GM12891 (cell line): ENCODE results near the gene CBFB.
"Not testable (repeated sequence)": the region's sequence is repeated elsewhere in the genome, so short reads cannot be mapped to it uniquely, and the experiment has no call there.

Experiments
- DNase-seq: peaks from one replicate; pipeline ENCODE4 v3.0.0; 2011; ENCODE audit warnings: low spot score; ENCODE audit not compliant: insufficient read length
- FAIRE-seq: peaks from 2 replicates; lab custom pipeline; 2011; peaks lifted over from hg19 to GRCh38; lab: Jason Lieb, UNC
- PAX5 ChIP-seq: IDR thresholded peaks from 2 replicates; pipeline ENCODE4 v1.6.1; 2011; ENCODE audit warnings: low read length, moderate library complexity, mild to moderate bottlenecking; ENCODE audit not compliant: insufficient read depth, severe bottlenecking
- POLR2A ChIP-seq: IDR thresholded peaks from 2 replicates; pipeline ENCODE4 v1.6.1; 2011; ENCODE audit warnings: low read depth, low read length, control low read depth
- POLR2AphosphoS5 ChIP-seq: IDR thresholded peaks from 2 replicates; pipeline ENCODE4 v1.6.1; 2011; ENCODE audit warnings: low read depth, low read length, control low read depth
- POU2F2 ChIP-seq: IDR thresholded peaks from 2 replicates; pipeline ENCODE4 v1.6.1; 2011; ENCODE audit warnings: low read depth, mild to moderate bottlenecking, control low read depth, low read length, moderate library complexity
- SPI1 ChIP-seq: IDR thresholded peaks from 2 replicates; pipeline ENCODE4 v1.6.1; 2011; ENCODE audit warnings: low read depth, low read length, control low read depth
- TAF1 ChIP-seq: IDR thresholded peaks from 2 replicates; pipeline ENCODE4 v1.6.1; 2011; ENCODE audit warnings: low read depth, low read length, control low read depth

The CBFB gene

GRCh38 chr16:67116388-67117311 lies 87.7 kb downstream of the CBFB start:
- TF ChIP-seq SPI1 = no peak
- no peak for FAIRE-seq
- DNase-seq = no peak

GRCh38 chr16:67117716-67118115 lies 88.8 kb downstream of the CBFB start:
- FAIRE-seq (no peak), DNase-seq (no peak)
- TF ChIP-seq TAF1 (no peak), POLR2AphosphoS5 (no peak), POLR2A (no peak), PAX5 (no peak), POU2F2 (no peak), SPI1 (no peak)

- no peak for TF ChIP-seq POLR2A
- TF ChIP-seq PAX5 = no peak
- TF ChIP-seq SPI1 = no peak
- no peak for TF ChIP-seq POLR2AphosphoS5
- no peak for TF ChIP-seq TAF1
- no peak for TF ChIP-seq POU2F2
- DNase-seq = no peak
- no peak for FAIRE-seq
These were observed 91.1 kb downstream of the CBFB start for GRCh38 chr16:67120025-67120424.

GRCh38 chr16:67122799-67123198 lies 93.8 kb downstream of the CBFB start:
- not testable (repeated sequence) for FAIRE-seq, DNase-seq

- DNase-seq (no peak), FAIRE-seq (no peak)
- no peak for TF ChIP-seq POLR2AphosphoS5
These were observed 99.5 kb downstream of the CBFB start for GRCh38 chr16:67128417-67128816.

- DNase-seq = no peak
- FAIRE-seq = no peak
- TF ChIP-seq POLR2A (no peak), POU2F2 (no peak), TAF1 (no peak), PAX5 (no peak), SPI1 (no peak), POLR2AphosphoS5 (no peak)
These were observed 99.9 kb downstream of the CBFB start for GRCh38 chr16:67128887-67129286.

GRCh38 chr16:67129422-67129821 lies 100.5 kb downstream of the CBFB start:
- DNase-seq (no peak), FAIRE-seq (no peak)
- TF ChIP-seq TAF1 = no peak
- no peak for TF ChIP-seq POLR2A
- TF ChIP-seq POU2F2 = no peak
- TF ChIP-seq PAX5 = no peak
- no peak for TF ChIP-seq SPI1
- no peak for TF ChIP-seq POLR2AphosphoS5

GRCh38 chr16:67137605-67138004 lies 108.7 kb downstream of the CBFB start:
- FAIRE-seq (no peak), DNase-seq (no peak)
- TF ChIP-seq SPI1 (no peak), POU2F2 (no peak), POLR2AphosphoS5 (no peak), POLR2A (no peak), TAF1 (no peak), PAX5 (no peak)

- TF ChIP-seq POLR2AphosphoS5 (no peak), POLR2A (no peak), SPI1 (no peak), PAX5 (no peak), TAF1 (no peak), POU2F2 (no peak)
- FAIRE-seq (no peak), DNase-seq (no peak)
These were observed 112.4 kb downstream of the CBFB start for GRCh38 chr16:67141391-67141790.

- no peak for DNase-seq
- FAIRE-seq = no peak
- TF ChIP-seq POLR2AphosphoS5 (no peak), POLR2A (no peak), TAF1 (no peak), PAX5 (no peak), SPI1 (no peak), POU2F2 (no peak)
These were observed 113.4 kb downstream of the CBFB start for GRCh38 chr16:67142342-67142741.
